K562 (cell line): ENCODE results near the gene LY6G6C. TPM values are rescaled to one million over a fixed set of nuclear protein-coding genes. Genes with fewer than 3 reads are reported as not detected.
A peak's percentile ranks its signal among the peaks of the same experiment; 100 is the strongest.

ENCODE experiments used
- CC2D1A ChIP-seq: fragments of 450-650 bp; IDR thresholded peaks from 2 replicates; pipeline ENCODE4 v1.6.1; 2017; ENCODE audit warnings: mild to moderate bottlenecking
- CGGBP1 ChIP-seq: fragments of 250-450 bp; sonication (Bioruptor Pico); IDR thresholded peaks from 2 replicates; pipeline ENCODE4 v1.9.0; 2021; ENCODE audit warnings: mild to moderate bottlenecking
- HDAC1 ChIP-seq, 2 experiments: fragments of 450-650 bp; IDR thresholded peaks; 2 replicates each; pipeline ENCODE4 v1.6.1; 2016 to 2017; ENCODE audit warnings: inconsistent platforms in 1 of 2, mild to moderate bottlenecking in 1 of 2, moderate library complexity in 1 of 2
- HMG20A ChIP-seq: fragments of 450-650 bp; formaldehyde crosslinking; conservative IDR thresholded peaks from 2 replicates; pipeline ENCODE4 v1.4.0; 2020; ENCODE audit warnings: mild to moderate bottlenecking, mixed read lengths
- JUN ChIP-seq, 2 experiments: sonication (generic) in 1 of 2; formaldehyde crosslinking in 1 of 2; IDR thresholded peaks; 2 replicates each; pipeline versions ENCODE4 v1.6.1 to v1.8.0; 2012 to 2022; ENCODE audit warnings: borderline replicate concordance in 2 of 2, mild to moderate bottlenecking in 2 of 2, improper control_type of control experiment in 1 of 2, low read depth in 1 of 2, low read length in 1 of 2, missing genetic modification reagents in 1 of 2
- KDM1A ChIP-seq, 2 experiments: fragments of 450-650 bp; IDR thresholded peaks; 2 replicates each; pipeline ENCODE4 v1.6.1; 2016; ENCODE audit warnings: mild to moderate bottlenecking in 2 of 2
- KDM5B ChIP-seq: fragments of 200-600 bp; sonication (generic); IDR thresholded peaks from 2 replicates; pipeline ENCODE4 v1.6.1; 2012; ENCODE audit warnings: low read depth, mild to moderate bottlenecking, moderate library complexity, low read length, control low read depth, inconsistent platforms; ENCODE audit not compliant: insufficient replicate concordance
- MTF1 ChIP-seq: fragments of 250-450 bp; sonication (Bioruptor Pico); IDR thresholded peaks from 2 replicates; pipeline ENCODE4 v1.9.0; 2021; ENCODE audit warnings: moderate library complexity, mild to moderate bottlenecking, inconsistent platforms, borderline replicate concordance
- PCBP1 ChIP-seq: fragments of 200-400 bp; formaldehyde crosslinking; IDR thresholded peaks from 2 replicates; pipeline ENCODE4 v1.6.1; 2018; ENCODE audit warnings: mild to moderate bottlenecking, low read depth, low read length; ENCODE audit not compliant: poor library complexity, severe bottlenecking
- PHB ChIP-seq: fragments of 250-450 bp; sonication (Bioruptor Pico); IDR thresholded peaks from 2 replicates; pipeline ENCODE4 v1.5.0; 2021
- POLR2G ChIP-seq: fragments of 200-400 bp; formaldehyde crosslinking; IDR thresholded peaks from 2 replicates; pipeline ENCODE4 v1.6.1; 2017; ENCODE audit warnings: low read depth, mild to moderate bottlenecking, antibody characterized with exemption, low read length, moderate library complexity
- RAD21 ChIP-seq, 2 experiments: fragments of 250-450 bp in 1 of 2; fragments of 450-650 bp in 1 of 2; sonication (Bioruptor Pico) in 1 of 2; formaldehyde crosslinking in 1 of 2; IDR thresholded peaks in 1 of 2; conservative IDR thresholded peaks in 1 of 2; 2 replicates each; pipeline versions ENCODE4 v1.4.0 to v1.8.0; 2020 to 2022; ENCODE audit warnings: mild to moderate bottlenecking in 2 of 2, moderate library complexity in 1 of 2
- RBM14 ChIP-seq: fragments of 200-400 bp; formaldehyde crosslinking; IDR thresholded peaks from 2 replicates; pipeline ENCODE4 v1.6.1; 2018; ENCODE audit warnings: low read depth, mild to moderate bottlenecking, low read length, moderate library complexity, borderline replicate concordance; ENCODE audit not compliant: insufficient read depth
- SPI1 ChIP-seq: IDR thresholded peaks from 2 replicates; pipeline ENCODE4 v1.6.1; 2011; ENCODE audit warnings: low read depth, low read length, control low read depth, borderline replicate concordance
- ZFP91 ChIP-seq: sonication (generic); formaldehyde crosslinking; IDR thresholded peaks from 2 replicates; pipeline ENCODE4 v1.8.0; 2022; ENCODE audit warnings: mild to moderate bottlenecking, missing genetic modification reagents
- ZNF133 ChIP-seq: fragments of 250-450 bp; sonication (Bioruptor Pico); IDR thresholded peaks from 2 replicates; pipeline ENCODE4 v1.4.0; 2020; ENCODE audit warnings: mild to moderate bottlenecking
- ZNF140 ChIP-seq: fragments of 250-450 bp; sonication (Bioruptor Pico); IDR thresholded peaks from 2 replicates; pipeline ENCODE4 v1.8.0; 2021; ENCODE audit warnings: moderate library complexity, mild to moderate bottlenecking, inconsistent platforms
- ZNF165 ChIP-seq: fragments of 250-450 bp; sonication (Bioruptor Pico); IDR thresholded peaks from 2 replicates; pipeline ENCODE4 v1.4.0; 2020; ENCODE audit warnings: borderline replicate concordance
- ZNF639 ChIP-seq, 2 experiments: fragments of 200-800 bp in 1 of 2; sonication (Bioruptor generic) in 1 of 2; sonication (generic) in 1 of 2; formaldehyde crosslinking in 1 of 2; IDR thresholded peaks in 1 of 2; conservative IDR thresholded peaks in 1 of 2; 2 replicates each; pipeline versions ENCODE4 v1.5.0 to v1.6.1; 2016 to 2020; ENCODE audit warnings: missing compliant biosample characterization in 1 of 2, missing genetic modification characterization in 1 of 2, missing genetic modification reagents in 1 of 2
- polyA plus RNA-seq, 8 experiments: library from polyadenylated mRNA; depleted of rRNA in 4 of 8; stranded (reverse) in 5 of 8; unstranded in 3 of 8; fragments of >200 nt; fragmentation: Nextera tagmentation in 2 of 8; fragmentation: Illumina TruSeq in 1 of 8; extraction: Ambion mirVana in 2 of 8; extraction: Trizol in 1 of 8; gene quantifications; 2 replicates each; pipeline versions ENCODE4 v1.2.1 to v1.2.3, GENCODE V29; 2011 to 2014; ENCODE audit warnings: inconsistent platforms in 1 of 8, missing spikeins in 1 of 8
- total RNA-seq, 7 experiments: library from RNA; depleted of rRNA in 6 of 7; stranded (reverse); fragments of >200 nt in 6 of 7; fragmentation: Illumina TruSeq in 2 of 7; extraction: Trizol in 2 of 7; gene quantifications; 2 replicates each; pipeline versions ENCODE4 v1.2.1 to v1.2.3, GENCODE V29; 2011 to 2021; ENCODE audit warnings: low replicate concordance in 1 of 7

The LY6G6C gene
- total and polyA plus RNA-seq, 9 of the 15 experiments (the other 6 are each of a cell fraction or from before 2014, with no cell fraction given), result 0.06 to 0.20 TPM; not detected in 7

GRCh38 chr6:31740397-31741223 lies 19.1 kb upstream of the LY6G6C start (continued):
- TF ChIP-seq PCBP1 (peak; percentile 10), CC2D1A (peak; percentile 13; the same call in 1 of the 2 replicates), RBM14 (peak; percentile 96), ZNF133 (CRISPR knock-in tag) (no peak), SPI1 (peak; percentile 61; the same call in 1 of the 2 replicates), ZNF639 (CRISPR knock-in tag; conservative IDR thresholded peaks at IDR 0.05 in 1 of 2, IDR thresholded peaks at IDR 0.05 in 1 of 2) (no peak), PHB (CRISPR knock-in tag) (no peak), CGGBP1 (CRISPR knock-in tag) (peak; percentile 3; the same call in 1 of the 2 replicates), ZFP91 (CRISPR knock-in tag) (0 out of 2 replicates have a peak, but pooled peaks have one; percentile 15), HMG20A (CRISPR knock-in tag) (0 out of 2 replicates have a peak, but pooled peaks have one; percentile 19), KDM1A (IDR thresholded peaks at IDR 0.05) (no peak), POLR2G (peak; percentile 7; the same call in 1 of the 2 replicates), MTF1 (CRISPR knock-in tag) (peak; percentile 33; the same call in 1 of the 2 replicates), ZNF165 (no peak), RAD21 (CRISPR knock-in tag; conservative IDR thresholded peaks at IDR 0.05 in 1 of 2, IDR thresholded peaks at IDR 0.05 in 1 of 2) (0 out of 4 replicates have a peak, but pooled peaks of 1 of the 2 experiments have one; percentile 1), HDAC1 (IDR thresholded peaks at IDR 0.05) (0 out of 4 replicates have a peak, but pooled peaks of 1 of the 2 experiments have one; percentile 15), KDM5B (peak; percentile 84), ZNF140 (peak; percentile 25; the same call in 1 of the 2 replicates), JUN (IDR thresholded peaks at IDR 0.05; ENCODE audit: borderline replicate concordance, low read depth, low read length) (no peak), JUN (CRISPR knock-in tag; IDR thresholded peaks at IDR 0.05; ENCODE audit: borderline replicate concordance) (0 out of 2 replicates have a peak, but pooled peaks have one; percentile 76)
